ENCODE results near the gene PRMT2. TPM values are rescaled to one million over a fixed set of nuclear protein-coding genes. Genes with fewer than 3 reads are reported as not detected.

PRMT2 gene
- 57.8 TPM for total RNA-seq
- long read RNA-seq, transcript PRMT2-206 (11 exons, 2,131 nt), result minor isoform, 5 of 74 reads
- long read RNA-seq, transcript PRMT2-203 (12 exons, 2,688 nt), result major isoform, 22 of 74 reads
- long read RNA-seq, partial matches to known transcripts, result 27 of 74 reads
- long read RNA-seq, other reads (novel, unspliced or antisense), result 19 of 74 reads

GRCh38 chr21:46635324-46636180 is at the start of gene PRMT2:
TSS of gene PRMT2 (plus strand) at chr21:46635674. CDS start at chr21:46636952, 1,278 bp downstream.
- intact Hi-C loops (cut with DNase I), result no loop called here
- DNase-seq (ENCODE audit: missing footprints) (peak; percentile 99), ATAC-seq (peak; percentile 98)

GRCh38 chr21:46594276-46594675 is 41.2 kb upstream of the PRMT2 start:
- DNase-seq (ENCODE audit: missing footprints), result no peak
- intact Hi-C loops (cut with DNase I), result loop anchor here (2.0 kb wide), 1 partner anchor 69 kb away; no protein-coding TSS in a partner anchor
- no peak for ATAC-seq

DNA sequence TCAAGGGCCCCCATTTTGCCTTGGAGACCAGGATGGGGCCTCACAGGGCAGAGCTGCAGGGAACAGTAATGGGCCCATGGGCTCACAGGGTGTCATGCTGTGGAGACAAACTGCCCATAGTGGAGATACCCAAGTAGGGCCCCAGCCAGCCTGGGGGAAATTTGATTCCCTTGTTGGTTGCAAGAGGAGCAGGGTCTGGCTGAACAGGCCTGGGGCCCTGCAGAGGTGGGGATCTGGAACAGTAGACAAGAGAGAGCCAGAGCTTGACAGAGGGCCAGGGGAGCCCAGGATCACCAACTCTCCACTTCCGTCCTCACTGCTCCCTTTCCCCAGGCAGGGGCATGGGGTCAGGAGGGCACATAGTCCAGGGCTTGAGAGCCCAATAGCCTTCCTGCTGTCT is 39.3 kb upstream of the PRMT2 start:
- intact Hi-C loops (cut with DNase I), result no loop called here
- DNase-seq (ENCODE audit: missing footprints) (no peak), ATAC-seq (no peak)

- DNase-seq (ENCODE audit: missing footprints) (no peak), ATAC-seq (no peak)
- intact Hi-C loops (cut with DNase I), result no loop called here
Measured at GRCh38 chr21:46597031-46597430, 38.4 kb upstream of the PRMT2 start.

DNA sequence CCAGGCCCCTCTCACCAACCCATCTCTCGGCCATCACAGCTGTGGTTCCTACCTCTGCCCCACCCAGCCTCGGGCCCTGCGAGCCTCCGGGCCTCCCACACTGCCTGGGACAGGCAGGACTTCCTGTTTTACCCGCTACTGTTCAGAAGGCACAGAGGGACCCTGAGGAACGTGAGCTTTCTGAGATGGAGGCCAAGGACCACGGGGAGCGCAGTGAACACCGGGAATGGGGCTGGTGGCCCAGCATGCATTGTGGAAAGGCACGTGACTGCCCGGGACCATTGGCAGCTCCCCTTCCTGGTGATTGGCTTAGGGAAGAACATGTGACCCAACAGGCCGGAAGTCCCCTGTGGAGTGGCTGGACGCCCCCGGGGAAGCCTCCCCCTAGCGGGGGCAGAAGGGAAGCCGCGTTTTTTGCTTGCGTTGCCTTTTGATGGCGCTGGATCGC is 37.6 kb upstream of the PRMT2 start:
- DNase-seq (ENCODE audit: missing footprints) (no peak), ATAC-seq (no peak)
- intact Hi-C loops (cut with DNase I), result no loop called here

- intact Hi-C loops (cut with DNase I), result no loop called here
- ATAC-seq (peak; percentile 26), DNase-seq (ENCODE audit: missing footprints) (no peak)
Measured at GRCh38 chr21:46598581-46599572, 36.6 kb upstream of the PRMT2 start.

GRCh38 chr21:46600305-46600704 is 35.2 kb upstream of the PRMT2 start:
- DNase-seq (ENCODE audit: missing footprints) (no peak), ATAC-seq (no peak)
- intact Hi-C loops (cut with DNase I), result no loop called here

- no peak for DNase-seq (ENCODE audit: missing footprints)
- ATAC-seq, result no peak
- intact Hi-C loops (cut with DNase I), result no loop called here
Measured at GRCh38 chr21:46600978-46601377, 34.5 kb upstream of the PRMT2 start.

DNA sequence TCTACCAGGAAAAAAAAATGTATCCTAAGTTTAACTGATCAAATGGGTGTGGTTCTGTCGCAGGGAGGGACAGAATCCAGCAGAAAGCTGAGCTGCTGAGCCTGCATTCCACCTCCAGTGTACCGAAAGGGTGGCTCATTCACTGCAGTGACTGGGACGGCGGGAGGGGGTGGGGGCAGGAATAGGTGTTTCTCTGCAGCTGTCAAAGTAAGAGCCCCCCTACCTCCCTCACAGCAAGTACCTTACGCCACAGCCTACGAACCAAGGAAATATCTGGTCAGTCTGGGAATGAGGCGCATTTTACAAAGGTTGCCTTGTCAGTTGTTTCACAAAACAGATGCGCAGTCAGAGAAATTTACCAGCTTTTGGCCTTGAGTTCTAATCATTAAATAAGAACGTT is 32.2 kb upstream of the PRMT2 start:
- no peak for ATAC-seq
- intact Hi-C loops (cut with DNase I), result no loop called here
- DNase-seq (ENCODE audit: missing footprints), result no peak

DNA sequence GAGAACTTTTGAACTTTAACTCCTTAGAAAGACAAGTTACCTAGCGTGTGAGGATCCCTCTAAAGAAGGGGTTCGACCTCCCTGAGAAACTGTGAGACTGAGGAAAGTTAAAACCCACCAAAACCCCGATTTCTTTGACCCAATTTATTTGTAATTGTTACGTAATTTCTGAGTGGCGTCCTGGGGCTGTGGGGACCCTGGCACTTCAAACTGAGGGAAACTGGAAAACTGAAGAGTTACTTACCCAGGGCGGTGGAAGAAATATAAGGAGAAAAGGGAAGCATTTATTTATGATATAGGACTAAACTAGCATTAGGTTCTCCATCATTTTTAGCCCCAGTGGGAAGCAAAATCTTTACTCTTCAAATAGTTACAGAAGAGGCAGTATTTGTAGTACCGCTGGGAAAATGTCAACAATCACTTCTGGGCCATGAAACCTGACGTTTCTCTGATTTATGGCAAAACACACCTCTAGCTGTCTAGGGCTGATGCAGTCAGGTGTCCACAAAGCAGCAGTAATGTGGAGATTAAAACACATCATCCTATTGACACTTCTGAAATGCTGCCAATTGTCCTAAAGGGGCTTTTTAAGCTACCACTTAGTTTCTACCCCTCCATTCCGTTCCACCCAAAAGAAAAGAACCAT is 31.0 kb upstream of the PRMT2 start:
- DNase-seq (ENCODE audit: missing footprints) (no peak), ATAC-seq (no peak)
- intact Hi-C loops (cut with DNase I), result no loop called here

DNA sequence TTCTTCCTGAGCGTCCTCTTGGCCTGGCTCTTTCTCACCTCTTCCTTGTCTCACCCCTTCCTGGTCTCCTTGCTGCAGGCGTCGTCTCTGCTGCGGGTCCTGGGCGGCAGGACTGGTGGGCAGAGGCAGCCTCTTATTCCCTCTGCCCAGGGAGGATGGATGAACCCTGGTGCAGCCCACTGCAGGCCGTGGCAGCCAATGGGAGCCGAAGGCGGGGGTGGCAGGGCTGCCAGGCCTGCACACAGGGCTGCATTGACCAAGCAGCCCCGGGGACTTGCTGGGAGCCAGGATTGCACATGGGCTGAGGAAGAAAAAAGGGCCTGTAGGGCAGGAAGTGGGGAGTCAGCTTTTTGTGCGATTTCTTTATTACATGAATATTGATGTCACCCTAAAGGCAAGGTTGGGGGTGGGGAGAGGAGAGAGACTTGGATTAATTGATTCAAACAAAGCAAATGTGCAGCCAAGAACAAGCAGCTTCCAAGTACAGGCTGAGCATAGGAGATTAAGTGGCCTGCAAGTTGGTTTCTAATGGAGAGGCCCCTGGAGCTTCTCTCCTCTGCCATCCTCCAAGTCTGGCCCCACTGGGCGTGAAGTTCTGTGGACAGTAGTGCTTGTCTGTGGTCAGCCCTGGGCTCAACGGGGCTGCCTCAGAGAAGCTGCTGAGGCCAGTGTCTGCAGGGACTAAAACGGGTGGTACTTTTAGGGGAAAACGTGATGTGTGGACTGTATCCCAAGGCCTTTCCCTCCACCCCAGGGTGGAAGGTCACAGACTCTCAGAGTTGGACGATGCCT is 30.3 kb upstream of the PRMT2 start, which contains the start of gene S100B:
Gene S100B (minus strand): TSS at position 108 of the 792 bp plus-strand sequence. CDS start 2,667 bp downstream, outside the sequence.
- intact Hi-C loops (cut with DNase I), result no loop called here
- ATAC-seq, result peak; percentile 51

GRCh38 chr21:46605767-46606426 is 29.6 kb upstream of the PRMT2 start:
- peak; percentile 85 for DNase-seq (ENCODE audit: missing footprints)
- intact Hi-C loops (cut with DNase I), result no loop called here
- peak; percentile 77 for ATAC-seq

More for the DNA sequence above, 30.3 kb upstream of the PRMT2 start, which contains the start of gene S100B:
- no peak for DNase-seq (ENCODE audit: missing footprints)

DNA sequence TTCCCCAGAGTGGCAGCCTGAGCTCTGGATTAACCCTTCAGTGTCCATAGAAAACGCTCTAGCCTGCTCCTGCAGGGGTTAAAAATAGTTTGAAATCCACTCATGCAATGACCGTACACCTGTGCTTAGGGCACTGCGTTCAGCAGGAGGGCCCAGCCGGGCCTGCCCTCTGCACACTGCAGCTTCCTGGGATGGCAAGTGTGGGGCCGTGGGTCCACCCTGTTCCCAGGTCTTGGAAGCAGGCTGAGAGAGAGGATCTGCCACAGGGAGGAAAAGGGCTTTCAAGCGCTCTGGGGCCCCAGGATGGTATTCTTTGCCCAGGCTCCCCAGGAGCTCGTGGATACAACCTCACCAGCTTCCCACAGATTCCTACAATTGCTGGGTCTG is 29.1 kb upstream of the PRMT2 start:
- intact Hi-C loops (cut with DNase I), result no loop called here
- ATAC-seq (peak; percentile 29), DNase-seq (ENCODE audit: missing footprints) (no peak)

DNA sequence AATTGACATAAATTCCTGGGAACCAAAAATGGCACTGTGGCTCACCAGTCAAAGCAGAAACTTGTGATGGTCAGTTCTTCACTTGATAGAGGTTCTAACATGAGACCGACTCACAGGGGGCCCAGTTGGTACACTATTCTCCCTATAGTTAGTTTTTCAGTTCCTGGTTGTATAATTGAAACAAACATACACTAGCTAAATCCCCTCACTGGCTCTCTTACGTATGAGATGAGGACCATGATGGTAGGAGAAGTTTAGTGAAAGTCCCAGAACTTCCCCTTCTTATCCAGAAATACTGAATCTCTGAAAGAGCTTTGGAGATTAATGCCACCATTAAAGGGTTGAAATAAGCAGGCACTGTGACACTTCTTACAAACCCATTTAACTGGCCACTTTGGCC is 27.8 kb upstream of the PRMT2 start:
- intact Hi-C loops (cut with DNase I), result no loop called here
- DNase-seq (ENCODE audit: missing footprints) (no peak), ATAC-seq (no peak)

DNA sequence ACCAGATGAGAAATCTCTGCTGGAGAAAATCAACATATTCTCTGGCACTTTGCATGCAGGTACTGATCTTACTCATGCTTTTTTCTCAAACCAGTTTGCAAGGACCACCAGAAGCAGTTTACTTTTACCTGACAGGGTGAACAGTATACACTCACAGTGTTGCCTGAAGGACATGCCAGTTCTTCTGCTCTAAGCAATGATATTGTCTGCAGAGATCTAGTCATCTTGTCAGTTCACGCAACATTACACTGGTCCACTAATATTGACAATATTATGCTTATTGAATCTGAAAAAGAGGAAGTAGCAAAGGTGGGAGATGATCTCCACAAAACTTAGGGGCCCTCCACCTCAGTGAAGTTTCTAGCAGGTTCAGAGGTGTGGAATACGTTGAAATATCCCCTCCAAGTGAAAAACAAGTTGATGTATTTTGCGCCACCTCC is 26.8 kb upstream of the PRMT2 start:
- ATAC-seq, result no peak
- DNase-seq (ENCODE audit: missing footprints), result no peak
- intact Hi-C loops (cut with DNase I), result no loop called here

GRCh38 chr21:46610018-46610701 is 25.3 kb upstream of the PRMT2 start:
- intact Hi-C loops (cut with DNase I), result no loop called here

DNA sequence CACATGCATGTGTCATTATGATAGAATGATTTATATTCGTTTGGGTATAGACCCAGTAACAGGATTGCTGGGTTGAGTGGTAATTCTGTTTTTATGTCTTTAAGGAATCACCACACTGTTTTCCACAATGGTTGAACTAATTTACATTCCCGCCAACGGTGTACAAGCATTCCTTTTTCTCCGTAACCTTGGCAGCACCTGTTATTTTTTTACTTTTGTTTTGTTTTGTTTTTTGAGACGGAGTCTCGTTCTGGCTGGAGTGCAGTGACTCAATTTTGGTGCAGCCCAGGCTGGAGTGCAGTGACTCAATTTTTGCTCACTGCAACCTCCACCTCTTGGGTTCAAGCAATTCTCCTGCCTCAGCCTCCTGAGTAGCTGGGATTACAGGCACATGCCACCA is 22.1 kb upstream of the PRMT2 start:
- DNase-seq (ENCODE audit: missing footprints) (no peak), ATAC-seq (no peak)
- intact Hi-C loops (cut with DNase I), result no loop called here

More at GRCh38 chr21:46610018-46610701, 25.3 kb upstream of the PRMT2 start:
- ATAC-seq, result no peak
- no peak for DNase-seq (ENCODE audit: missing footprints)
